PC-9 (cell line): ENCODE results near the gene ARFIP1. TPM values are rescaled to one million over a fixed set of nuclear protein-coding genes. Genes with fewer than 3 reads are reported as not detected.

ENCODE experiments used
- BruUV-seq: library from RNA; stranded (reverse); fragments of 400-500 nt; replicated peaks from 2 replicates; lab custom pipeline; 2021; lab: Mats Ljungman, UMichigan
- CTCF ChIA-PET: fragments of 300-600 bp; sonication (Branson Sonifier 250); formaldehyde crosslinking; loops from one replicate; lab custom pipeline; 2022; ENCODE audit warnings: antibody characterized with exemption; lab: Charles Lee
- POLR2A ChIA-PET: fragments of 300-600 bp; sonication (Branson Sonifier 250); formaldehyde crosslinking; loops from one replicate; lab custom pipeline; 2022; ENCODE audit warnings: antibody characterized with exemption; ENCODE audit not compliant: unreplicated experiment; lab: Charles Lee
- DNase-seq, 2 experiments: peaks; one replicate each; pipeline versions ENCODE4 v3.0.0 to v3.0.0-alpha.2; 2015 to 2022; ENCODE audit warnings: mixed read lengths in 1 of 2
- H2AFZ ChIP-seq: fragments of 200-600 bp; sonication (generic); 2 replicates; pipeline ENCODE4 v1.8.1; 2017; ENCODE audit warnings: antibody characterized with exemption
- H3F3A ChIP-seq: fragments of 200-600 bp; sonication (generic); 2 replicates; pipeline ENCODE4 v1.8.1; 2017; ENCODE audit warnings: antibody characterized with exemption, mild to moderate bottlenecking, low read depth; ENCODE audit not compliant: insufficient read depth
- H3K27ac ChIP-seq: fragments of 200-600 bp; sonication (generic); 2 replicates; pipeline ENCODE4 v1.6.1; 2016; ENCODE audit warnings: mixed run types
- H3K27me3 ChIP-seq: fragments of 200-600 bp; sonication (generic); 2 replicates; pipeline ENCODE4 v1.6.1; 2016; ENCODE audit warnings: low read depth, mixed run types; ENCODE audit not compliant: insufficient read depth
- H3K36me3 ChIP-seq: fragments of 200-600 bp; sonication (generic); 2 replicates; pipeline ENCODE4 v1.6.1; 2016; ENCODE audit warnings: low read depth, mixed run types
- H3K4me1 ChIP-seq: fragments of 200-600 bp; sonication (generic); replicated peaks from 2 replicates; pipeline ENCODE4 v1.6.1; 2016; ENCODE audit warnings: mixed run types; ENCODE audit not compliant: insufficient read depth
- H3K4me2 ChIP-seq: fragments of 200-600 bp; sonication (generic); 2 replicates; pipeline ENCODE4 v1.6.1; 2017; ENCODE audit warnings: mixed run types
- H3K4me3 ChIP-seq: fragments of 200-600 bp; sonication (generic); 2 replicates; pipeline ENCODE4 v1.6.1; 2016; ENCODE audit warnings: mixed run types
- H3K79me2 ChIP-seq: fragments of 200-600 bp; sonication (generic); 2 replicates; pipeline ENCODE4 v1.6.1; 2017; ENCODE audit warnings: low read depth, mixed run types
- H3K9me2 ChIP-seq: fragments of 200-600 bp; sonication (generic); 2 replicates; pipeline ENCODE4 v1.8.1; 2017; ENCODE audit warnings: mild to moderate bottlenecking; ENCODE audit not compliant: insufficient read depth
- H3K9me3 ChIP-seq: fragments of 200-600 bp; sonication (generic); 2 replicates; pipeline ENCODE4 v1.8.1; 2016; ENCODE audit warnings: low read depth; ENCODE audit not compliant: insufficient read depth
- H4K20me1 ChIP-seq: fragments of 200-600 bp; sonication (generic); 2 replicates; pipeline ENCODE4 v1.8.1; 2017; ENCODE audit not compliant: insufficient read depth
- CTCF ChIP-seq: fragments of 200-600 bp; sonication (generic); conservative IDR thresholded peaks from 2 replicates; pipeline ENCODE4 v1.6.1; 2017; ENCODE audit warnings: mixed run types, antibody characterized with exemption, mild to moderate bottlenecking, moderate library complexity
- EZH2 ChIP-seq: fragments of 200-600 bp; sonication (generic); IDR thresholded peaks from 2 replicates; pipeline ENCODE4 v1.8.0; 2017; ENCODE audit warnings: antibody characterized with exemption, low read depth
- intact Hi-C: fragments of 100-400 bp; cut with micrococcal nuclease; formaldehyde crosslinking; loops from one replicate; pipeline ENCODE4 v1.10.0; 2022; ENCODE audit not compliant: unreplicated experiment
- total RNA-seq: library from RNA; stranded (reverse); gene quantifications from 2 replicates; pipeline ENCODE4 v1.2.3, GENCODE V29; 2021

ARFIP1 gene
- total RNA-seq, 1 experiment from 2014 or later: 38.4 TPM

- no TSS peak for BruUV-seq
These were observed 45.6 kb downstream of the ARFIP1 start for GRCh38 chr4:152825336-152825735.

GRCh38 chr4:152828122-152828521, 48.4 kb downstream of the ARFIP1 start:
- no peak overlapping the region for H3K27ac ChIP-seq
- H3K4me2 ChIP-seq: no peak overlapping the region
- H3K79me2 ChIP-seq: no peaks in the 10 kb centered on the region
- H3K4me1 ChIP-seq: no peaks in the 10 kb centered on the region
- H3K9me2 ChIP-seq: no peaks in the 10 kb centered on the region
- no peaks in the 10 kb centered on the region for H3K27me3 ChIP-seq
- DNase-seq: no peak
- ChIA-PET POLR2A (no interaction called here), CTCF (no interaction called here)
- intact Hi-C loops: no loop called here
- no peaks in the 10 kb centered on the region for H3F3A ChIP-seq
- no peak overlapping the region for H2AFZ ChIP-seq
- H3K9me3 ChIP-seq: no peaks in the 10 kb centered on the region
- BruUV-seq: no TSS peak
- TF ChIP-seq EZH2 (no peak), CTCF (no peak)
- no peaks in the 10 kb centered on the region for H4K20me1 ChIP-seq
- H3K36me3 ChIP-seq: 0 out of 2 replicates have a peak, but pooled peaks cover under 1% of the 10 kb centered on the region
- no peak overlapping the region for H3K4me3 ChIP-seq

More at GRCh38 chr4:152825336-152825735, 45.6 kb downstream of the ARFIP1 start:
- Histone ChIP-seq H3K9me3 (no peaks in the 10 kb centered on the region; the same call in 1 of the 2 replicates), H3K9me2 (no peaks in the 10 kb centered on the region), H3K27ac (no peak overlapping the region), H3K4me2 (no peak overlapping the region), H2AFZ (no peak overlapping the region), H4K20me1 (no peaks in the 10 kb centered on the region), H3K4me1 (no peaks in the 10 kb centered on the region), H3K36me3 (no peaks in the 10 kb centered on the region), H3K27me3 (no peaks in the 10 kb centered on the region), H3K4me3 (no peak overlapping the region), H3F3A (no peaks in the 10 kb centered on the region), H3K79me2 (no peaks in the 10 kb centered on the region)
- intact Hi-C loops: no loop called here
- DNase-seq: no peak
- ChIA-PET POLR2A (no interaction called here), CTCF (no interaction called here)
- no peak for TF ChIP-seq CTCF
- no peak for TF ChIP-seq EZH2

GRCh38 chr4:152831416-152831815, 51.7 kb downstream of the ARFIP1 start:
- Histone ChIP-seq H3K79me2 (no peaks in the 10 kb centered on the region), H3K27me3 (no peaks in the 10 kb centered on the region), H2AFZ (no peak overlapping the region), H3F3A (no peaks in the 10 kb centered on the region), H3K9me2 (no peaks in the 10 kb centered on the region), H3K4me2 (no peak overlapping the region), H3K4me3 (no peak overlapping the region), H3K36me3 (0 out of 2 replicates have a peak, but pooled peaks cover 5% of the 10 kb centered on the region), H3K9me3 (no peaks in the 10 kb centered on the region), H4K20me1 (no peaks in the 10 kb centered on the region), H3K27ac (no peak overlapping the region), H3K4me1 (no peaks in the 10 kb centered on the region)
- intact Hi-C loops: no loop called here
- CTCF ChIA-PET: no interaction called here
- POLR2A ChIA-PET: no interaction called here
- TF ChIP-seq CTCF (no peak), EZH2 (no peak)
- BruUV-seq: no TSS peak
- DNase-seq: no peak
